ENCODE measurements around the gene CLDND1. TPM values are rescaled to one million over a fixed set of nuclear protein-coding genes. Genes with fewer than 3 reads are reported as not detected.

Gene CLDND1
- total RNA-seq, 1 donor from 2014 or later, result 118 TPM

GRCh38 chr3:98519351-98519750 is 3.4 kb downstream of the CLDND1 start:
- Mint-ChIP-seq H3K9me3 (ENCODE audit: unreplicated experiment) (no peaks in the 10 kb centered on the region), H3K27ac (ENCODE audit: unreplicated experiment) (no peak overlapping the region), H3K27me3 (ENCODE audit: unreplicated experiment) (peaks cover 4% of the 10 kb centered on the region), H3K4me3 (ENCODE audit: unreplicated experiment) (peak overlapping the region; percentile 32), H3K36me3 (ENCODE audit: low read depth, unreplicated experiment) (peaks cover 25% of the 10 kb centered on the region), H3K4me1 (ENCODE audit: unreplicated experiment) (peaks cover 10% of the 10 kb centered on the region)
- TF ChIP-seq CTCF (IDR thresholded peaks at IDR 0.05; ENCODE audit: unreplicated experiment), result no peak
- DNase-seq (ENCODE audit: low spot score), result no peak

DNA sequence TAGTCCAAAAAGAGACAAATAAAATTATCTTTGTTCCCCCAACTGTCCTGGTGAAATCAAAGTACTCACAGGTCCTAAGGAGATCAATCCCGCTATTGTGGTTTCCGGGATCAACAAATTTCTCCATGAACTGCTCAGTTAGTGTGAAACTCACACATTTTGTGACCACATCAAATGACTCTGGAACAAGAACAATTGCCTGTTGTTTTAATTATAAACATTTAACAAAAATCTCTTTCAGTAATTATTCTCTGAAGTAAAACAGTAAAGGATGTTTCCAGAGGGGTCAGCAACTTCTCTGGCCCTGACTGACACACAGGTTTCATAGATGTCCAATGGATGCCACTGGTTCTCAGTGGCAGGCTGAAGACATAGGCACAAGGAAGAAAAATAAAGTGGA is 3.9 kb downstream of the CLDND1 start:
- Mint-ChIP-seq H3K36me3 (ENCODE audit: low read depth, unreplicated experiment) (peaks cover 25% of the 10 kb centered on the region), H3K9me3 (ENCODE audit: unreplicated experiment) (no peaks in the 10 kb centered on the region), H3K27me3 (ENCODE audit: unreplicated experiment) (peaks cover 4% of the 10 kb centered on the region), H3K27ac (ENCODE audit: unreplicated experiment) (no peak overlapping the region), H3K4me1 (ENCODE audit: unreplicated experiment) (peaks cover 10% of the 10 kb centered on the region), H3K4me3 (ENCODE audit: unreplicated experiment) (no peak overlapping the region)
- no peak for DNase-seq (ENCODE audit: low spot score)
- no peak for TF ChIP-seq CTCF (IDR thresholded peaks at IDR 0.05; ENCODE audit: unreplicated experiment)

DNA sequence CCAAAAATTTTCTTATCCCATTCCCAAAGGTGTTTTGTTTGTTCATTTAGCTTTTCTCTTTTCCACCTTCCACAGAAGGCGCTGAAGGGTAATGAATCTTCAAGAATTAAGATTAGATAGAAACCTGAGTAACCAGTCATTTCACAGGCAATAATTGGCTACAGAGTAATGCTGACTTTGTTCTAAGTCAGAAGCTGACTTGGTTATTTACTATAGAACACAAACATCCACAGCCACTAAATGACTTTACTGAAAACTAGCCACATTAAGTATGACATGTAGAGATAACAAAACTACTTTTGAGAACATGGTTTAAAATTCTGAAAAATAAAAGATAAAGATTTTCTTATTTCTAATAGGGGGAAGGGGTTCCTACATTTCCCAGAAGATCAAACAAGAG is 7.8 kb downstream of the CLDND1 start:
- H3K4me3 Mint-ChIP-seq (ENCODE audit: unreplicated experiment), result no peak overlapping the region
- H3K4me1 Mint-ChIP-seq (ENCODE audit: unreplicated experiment), result peaks cover 3% of the 10 kb centered on the region
- peaks cover 16% of the 10 kb centered on the region for H3K36me3 Mint-ChIP-seq (ENCODE audit: low read depth, unreplicated experiment)
- no peak overlapping the region for H3K27ac Mint-ChIP-seq (ENCODE audit: unreplicated experiment)
- H3K9me3 Mint-ChIP-seq (ENCODE audit: unreplicated experiment), result no peaks in the 10 kb centered on the region
- no peak for DNase-seq (ENCODE audit: low spot score)
- TF ChIP-seq CTCF (IDR thresholded peaks at IDR 0.05; ENCODE audit: unreplicated experiment), result no peak
- no peaks in the 10 kb centered on the region for H3K27me3 Mint-ChIP-seq (ENCODE audit: unreplicated experiment)

DNA sequence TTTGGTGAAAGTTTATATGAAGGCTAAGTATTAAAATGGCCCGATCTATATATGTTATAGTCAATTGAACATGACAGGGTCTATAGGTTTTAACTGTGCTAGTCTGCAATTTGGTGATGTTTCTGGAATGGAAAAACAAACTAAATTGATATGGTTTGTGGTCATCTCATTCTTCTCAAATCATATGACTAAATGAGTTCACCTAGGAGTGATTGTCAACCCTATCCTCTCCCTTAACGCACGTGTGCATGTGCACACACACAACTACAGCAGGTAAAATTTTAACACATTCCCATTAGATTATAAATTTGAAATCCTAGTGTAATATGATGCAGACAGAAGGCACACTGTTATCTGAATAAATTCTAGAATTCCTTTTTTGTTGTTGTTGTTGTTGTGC is 9.0 kb downstream of the CLDND1 start:
- no peak overlapping the region for H3K4me3 Mint-ChIP-seq (ENCODE audit: unreplicated experiment)
- no peaks in the 10 kb centered on the region for H3K27me3 Mint-ChIP-seq (ENCODE audit: unreplicated experiment)
- no peak for DNase-seq (ENCODE audit: low spot score)
- peaks cover 8% of the 10 kb centered on the region for H3K36me3 Mint-ChIP-seq (ENCODE audit: low read depth, unreplicated experiment)
- no peak for TF ChIP-seq CTCF (IDR thresholded peaks at IDR 0.05; ENCODE audit: unreplicated experiment)
- H3K9me3 Mint-ChIP-seq (ENCODE audit: unreplicated experiment), result no peaks in the 10 kb centered on the region
- no peak overlapping the region for H3K27ac Mint-ChIP-seq (ENCODE audit: unreplicated experiment)
- no peaks in the 10 kb centered on the region for H3K4me1 Mint-ChIP-seq (ENCODE audit: unreplicated experiment)

DNA sequence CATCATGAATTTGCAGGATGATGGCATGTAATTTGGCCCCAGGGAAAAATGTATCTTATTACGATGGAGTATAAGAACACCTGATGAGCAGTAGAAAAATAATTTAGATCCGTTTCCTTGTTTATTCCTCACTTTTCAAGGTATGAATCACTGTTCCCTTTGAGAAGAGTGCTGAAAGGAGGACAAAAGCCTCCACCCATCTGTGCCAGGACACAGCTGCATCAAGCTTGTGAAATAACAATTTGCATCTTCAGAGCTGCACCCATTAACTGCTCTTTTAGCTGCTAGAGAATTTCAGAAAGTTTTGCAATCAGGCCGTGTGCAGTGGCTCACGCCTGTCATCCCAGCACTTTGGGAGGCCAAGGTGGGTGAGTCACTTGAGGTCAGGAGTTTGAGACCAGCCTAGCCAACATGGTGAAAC is 9.6 kb downstream of the CLDND1 start:
- DNase-seq (ENCODE audit: low spot score), result no peak
- H3K36me3 Mint-ChIP-seq (ENCODE audit: low read depth, unreplicated experiment), result peaks cover 8% of the 10 kb centered on the region
- no peaks in the 10 kb centered on the region for H3K4me1 Mint-ChIP-seq (ENCODE audit: unreplicated experiment)
- H3K9me3 Mint-ChIP-seq (ENCODE audit: unreplicated experiment), result no peaks in the 10 kb centered on the region
- TF ChIP-seq CTCF (IDR thresholded peaks at IDR 0.05; ENCODE audit: unreplicated experiment), result no peak
- H3K27ac Mint-ChIP-seq (ENCODE audit: unreplicated experiment), result no peak overlapping the region
- no peaks in the 10 kb centered on the region for H3K27me3 Mint-ChIP-seq (ENCODE audit: unreplicated experiment)
- no peak overlapping the region for H3K4me3 Mint-ChIP-seq (ENCODE audit: unreplicated experiment)
